GM23338 (cell line): ENCODE measurements around the gene CFAP410. TPM values are rescaled to one million over a fixed set of nuclear protein-coding genes. Genes with fewer than 3 reads are reported as not detected.

ENCODE experiments used
- ATAC-seq: fragments of 200-7000 bp; cut with Tn5 transposase; 3 replicates; pipeline ENCODE4 v1.9.1; 2020
- DNase-seq: peaks from one replicate; pipeline ENCODE4 v3.0.0-alpha.2; 2015; ENCODE audit warnings: low spot score
- H2AFZ ChIP-seq: fragments of 200-600 bp; sonication (generic); 2 replicates; pipeline ENCODE4 v1.8.0; 2016; ENCODE audit warnings: antibody characterized with exemption, mild to moderate bottlenecking, moderate library complexity
- H3F3A ChIP-seq: fragments of 200-600 bp; sonication (generic); replicated peaks from 2 replicates; pipeline ENCODE4 v1.8.0; 2017; ENCODE audit warnings: antibody characterized with exemption, mixed run types, low read depth
- H3K27ac ChIP-seq: fragments of 200-600 bp; sonication (generic); 2 replicates; pipeline ENCODE4 v1.6.1; 2016; ENCODE audit warnings: low read depth
- H3K27me3 ChIP-seq: fragments of 200-600 bp; sonication (generic); 2 replicates; pipeline ENCODE4 v1.8.0; 2016; ENCODE audit warnings: mild to moderate bottlenecking, mixed run types, moderate library complexity; ENCODE audit not compliant: insufficient read depth
- H3K36me3 ChIP-seq: fragments of 200-600 bp; sonication (generic); 2 replicates; pipeline ENCODE4 v1.8.0; 2016; ENCODE audit warnings: mild to moderate bottlenecking; ENCODE audit not compliant: insufficient read depth
- H3K4me1 ChIP-seq: fragments of 200-600 bp; sonication (generic); 2 replicates; pipeline ENCODE4 v1.8.0; 2016; ENCODE audit warnings: mild to moderate bottlenecking, moderate library complexity; ENCODE audit not compliant: insufficient read depth
- H3K4me2 ChIP-seq: fragments of 200-600 bp; sonication (generic); 2 replicates; pipeline ENCODE4 v1.7.1; 2017; ENCODE audit warnings: mixed run types
- H3K4me3 ChIP-seq: fragments of 200-600 bp; sonication (generic); 2 replicates; pipeline ENCODE4 v1.6.1; 2016; ENCODE audit warnings: mixed run types
- H3K79me2 ChIP-seq: fragments of 200-600 bp; sonication (generic); replicated peaks from 2 replicates; pipeline ENCODE4 v1.8.0; 2017; ENCODE audit warnings: mild to moderate bottlenecking; ENCODE audit not compliant: insufficient read depth
- H3K9me2 ChIP-seq: fragments of 200-600 bp; sonication (generic); 2 replicates; pipeline ENCODE4 v1.8.0; 2017; ENCODE audit not compliant: insufficient read depth
- H4K20me1 ChIP-seq: fragments of 200-600 bp; sonication (generic); replicated peaks from 2 replicates; pipeline ENCODE4 v1.8.0; 2017; ENCODE audit warnings: mild to moderate bottlenecking; ENCODE audit not compliant: insufficient read depth
- H3K27ac Mint-ChIP-seq: 2 replicates; pipeline ENCODE4 v1.8.0; 2020; ENCODE audit warnings: inconsistent platforms, mild to moderate bottlenecking, moderate library complexity, mixed read lengths
- H3K27me3 Mint-ChIP-seq: 3 replicates; pipeline ENCODE4 v1.8.0; 2022; ENCODE audit warnings: low read depth, mild to moderate bottlenecking, moderate library complexity, mixed read lengths, inconsistent platforms; ENCODE audit not compliant: insufficient read depth, poor library complexity
- H3K36me3 Mint-ChIP-seq: 3 replicates; pipeline ENCODE4 v1.8.0; 2021; ENCODE audit warnings: low read depth, mild to moderate bottlenecking, inconsistent platforms, moderate library complexity, mixed read lengths
- H3K4me1 Mint-ChIP-seq: 3 replicates; pipeline ENCODE4 v1.8.0; 2020; ENCODE audit warnings: mild to moderate bottlenecking, inconsistent platforms, mixed read lengths
- H3K4me3 Mint-ChIP-seq: 3 replicates; pipeline ENCODE4 v1.8.0; 2021; ENCODE audit warnings: moderate library complexity, mild to moderate bottlenecking, inconsistent platforms, mixed read lengths
- H3K9me3 Mint-ChIP-seq: 3 replicates; pipeline ENCODE4 v1.8.0; 2020; ENCODE audit warnings: moderate library complexity, mild to moderate bottlenecking, inconsistent platforms, mixed read lengths
- CREB1 ChIP-seq: fragments of 250-450 bp; sonication (Bioruptor Pico); IDR thresholded peaks from 2 replicates; pipeline ENCODE4 v1.5.0; 2020; ENCODE audit warnings: low read depth, mild to moderate bottlenecking, moderate library complexity
- CTCF ChIP-seq, 2 experiments: fragments of 200-600 bp in 1 of 2; sonication (generic) in 1 of 2; conservative IDR thresholded peaks; 2 replicates each; pipeline versions ENCODE4 v1.5.1 to v1.6.1; 2016 to 2017; ENCODE audit warnings: antibody characterized with exemption in 2 of 2, low read depth in 2 of 2, mild to moderate bottlenecking in 2 of 2, moderate library complexity in 1 of 2
- EZH2 ChIP-seq: fragments of 200-600 bp; sonication (generic); IDR thresholded peaks from one replicate; pipeline ENCODE4 v1.8.0; 2017; ENCODE audit warnings: antibody characterized with exemption, mild to moderate bottlenecking, low read depth; ENCODE audit not compliant: unreplicated experiment
- EZH2phosphoT487 ChIP-seq: fragments of 200-600 bp; sonication (generic); IDR thresholded peaks from one replicate; pipeline ENCODE4 v1.8.1; 2018; ENCODE audit warnings: antibody characterized with exemption; ENCODE audit not compliant: unreplicated experiment
- NANOG ChIP-seq: IDR thresholded peaks from 2 replicates; pipeline ENCODE4 v1.6.1; 2016; ENCODE audit warnings: antibody characterized with exemption, borderline replicate concordance
- POLR2AphosphoS5 ChIP-seq: IDR thresholded peaks from 2 replicates; pipeline ENCODE4 v1.6.1; 2016; ENCODE audit warnings: antibody characterized with exemption, low read depth
- REST ChIP-seq: IDR thresholded peaks from one replicate; pipeline ENCODE4 v1.6.1; 2018; ENCODE audit warnings: antibody characterized with exemption; ENCODE audit not compliant: unreplicated experiment
- STAT1 ChIP-seq: IDR thresholded peaks from one replicate; pipeline ENCODE4 v1.6.1; 2016; ENCODE audit warnings: antibody characterized with exemption; ENCODE audit not compliant: unreplicated experiment
- ZNF114 ChIP-seq: fragments of 250-450 bp; sonication (Bioruptor Pico); IDR thresholded peaks from 2 replicates; pipeline ENCODE4 v1.5.0; 2020; ENCODE audit warnings: mild to moderate bottlenecking, moderate library complexity
- polyA plus RNA-seq: library from polyadenylated mRNA; unstranded; fragments of >200 nt; fragmentation: Nextera tagmentation; extraction: Ambion mirVana; gene quantifications from 2 replicates; pipeline ENCODE4 v1.2.1, GENCODE V29; 2016
- total RNA-seq: library from RNA; depleted of rRNA; stranded (reverse); fragments of >200 nt; shearing (Covaris generic); gene quantifications from 2 replicates; pipeline ENCODE4 v1.2.3, GENCODE V29; 2014
- TF ChIP-seq, protein P1 (sequence below): IDR thresholded peaks from 2 replicates; pipeline ENCODE4 v1.6.1; 2016; ENCODE audit warnings: antibody characterized with exemption

CFAP410 gene
- total and polyA plus RNA-seq, 2 experiments from 2014 or later: 11.0 to 24.0 TPM

GRCh38 chr21:44286716-44287632 lies 52.2 kb downstream of the CFAP410 start:
- no peaks in the 10 kb centered on the region for H3K9me2 ChIP-seq
- Mint-ChIP-seq H3K4me1 (peaks cover 16% of the 10 kb centered on the region), H3K27me3 (peaks cover 13% of the 10 kb centered on the region), H3K4me3 (no peak overlapping the region), H3K27ac (no peak overlapping the region), H3K36me3 (no peaks in the 10 kb centered on the region), H3K9me3 (no peaks in the 10 kb centered on the region)
- no peak overlapping the region for H3K4me3 ChIP-seq
- DNase-seq (no peak), ATAC-seq (no peak; the same call in 2 of the 3 replicates)
- H2AFZ ChIP-seq: no peak overlapping the region
- H3K36me3 ChIP-seq: no peaks in the 10 kb centered on the region
- no peak overlapping the region for H3K27ac ChIP-seq
- peaks cover 5% of the 10 kb centered on the region for H3K4me1 ChIP-seq
- H4K20me1 ChIP-seq: no peaks in the 10 kb centered on the region
- no peaks in the 10 kb centered on the region for H3K79me2 ChIP-seq
- TF ChIP-seq EZH2phosphoT487: no peak
- TF ChIP-seq, protein P1, sequence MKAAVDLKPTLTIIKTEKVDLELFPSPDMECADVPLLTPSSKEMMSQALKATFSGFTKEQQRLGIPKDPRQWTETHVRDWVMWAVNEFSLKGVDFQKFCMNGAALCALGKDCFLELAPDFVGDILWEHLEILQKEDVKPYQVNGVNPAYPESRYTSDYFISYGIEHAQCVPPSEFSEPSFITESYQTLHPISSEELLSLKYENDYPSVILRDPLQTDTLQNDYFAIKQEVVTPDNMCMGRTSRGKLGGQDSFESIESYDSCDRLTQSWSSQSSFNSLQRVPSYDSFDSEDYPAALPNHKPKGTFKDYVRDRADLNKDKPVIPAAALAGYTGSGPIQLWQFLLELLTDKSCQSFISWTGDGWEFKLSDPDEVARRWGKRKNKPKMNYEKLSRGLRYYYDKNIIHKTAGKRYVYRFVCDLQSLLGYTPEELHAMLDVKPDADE: no peak
- no peak for TF ChIP-seq NANOG
- no peak for TF ChIP-seq STAT1
- no peak for TF ChIP-seq CTCF (conservative IDR thresholded peaks at IDR 0.05; ENCODE audit: low read depth in 2 of 2)
- TF ChIP-seq ZNF114 (CRISPR knock-in tag): no peak
- H3K4me2 ChIP-seq: no peak overlapping the region
- H3F3A ChIP-seq: no peaks in the 10 kb centered on the region
- peaks cover 11% of the 10 kb centered on the region; the same call in 1 of the 2 replicates for H3K27me3 ChIP-seq

DNA sequence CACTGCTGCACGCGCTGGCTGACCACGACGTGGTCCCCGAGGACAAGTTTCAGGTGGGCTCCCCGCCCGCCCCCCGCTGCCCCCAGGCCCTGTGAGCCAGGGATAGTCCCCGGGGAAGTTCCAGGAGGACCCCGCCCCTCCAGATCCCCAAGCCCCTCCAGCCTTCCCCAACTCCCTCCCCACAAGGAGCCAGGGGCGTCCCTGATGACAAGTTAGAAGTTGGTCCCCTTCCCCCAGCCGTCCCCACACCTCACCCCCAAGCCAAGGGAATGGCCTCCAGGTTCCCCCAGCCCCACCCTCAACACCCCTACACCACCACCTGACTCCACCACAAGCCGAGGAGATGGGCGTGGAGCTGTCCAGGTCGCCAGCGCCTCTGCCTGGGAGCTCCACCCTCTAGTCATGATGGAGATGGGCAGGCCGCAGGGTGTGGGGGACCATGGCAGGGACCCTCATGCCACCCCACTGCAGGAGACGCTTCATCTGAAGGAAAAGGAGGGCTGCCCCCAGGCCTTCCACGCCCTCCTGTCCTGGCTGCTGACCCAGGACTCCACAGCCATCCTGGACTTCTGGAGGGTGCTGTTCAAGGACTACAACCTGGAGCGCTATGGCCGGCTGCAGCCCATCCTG lies 53.0 kb downstream of the CFAP410 start:
- H3K79me2 ChIP-seq: no peaks in the 10 kb centered on the region
- no peaks in the 10 kb centered on the region for H3K36me3 ChIP-seq
- ATAC-seq (peak; percentile 6), DNase-seq (no peak)
- H3K4me3 ChIP-seq: peak overlapping the region; percentile 57
- H4K20me1 ChIP-seq: no peaks in the 10 kb centered on the region
- no peaks in the 10 kb centered on the region for H3F3A ChIP-seq
- H3K27me3 ChIP-seq: peaks cover 11% of the 10 kb centered on the region; the same call in 1 of the 2 replicates
- H2AFZ ChIP-seq: peak overlapping the region; percentile 90; the same call in 1 of the 2 replicates
- H3K9me3 Mint-ChIP-seq: no peaks in the 10 kb centered on the region
- peaks cover 13% of the 10 kb centered on the region for H3K27me3 Mint-ChIP-seq
- H3K27ac Mint-ChIP-seq: no peak overlapping the region
- peaks cover 5% of the 10 kb centered on the region for H3K4me1 ChIP-seq
- peaks cover 16% of the 10 kb centered on the region for H3K4me1 Mint-ChIP-seq
- H3K27ac ChIP-seq: no peak overlapping the region
- H3K4me2 ChIP-seq: peak overlapping the region; percentile 80
- H3K9me2 ChIP-seq: no peaks in the 10 kb centered on the region
- no peaks in the 10 kb centered on the region for H3K36me3 Mint-ChIP-seq
- H3K4me3 Mint-ChIP-seq: no peak overlapping the region
- TF ChIP-seq ZNF114 (CRISPR knock-in tag): no peak
- no peak for TF ChIP-seq CTCF (conservative IDR thresholded peaks at IDR 0.05; ENCODE audit: low read depth in 2 of 2)
- TF ChIP-seq CREB1 (CRISPR knock-in tag): no peak
- TF ChIP-seq POLR2AphosphoS5: no peak
- no peak for TF ChIP-seq REST
- TF ChIP-seq STAT1: no peak
- no peak for TF ChIP-seq EZH2
